ENCODE measurements around the gene PIGS. TPM values are rescaled to one million over a fixed set of nuclear protein-coding genes. Genes with fewer than 3 reads are reported as not detected.
A peak's percentile ranks its signal among the peaks of the same experiment; 100 is the strongest.
"Not testable (repeated sequence)": the region's sequence is repeated elsewhere in the genome, so short reads cannot be mapped to it uniquely, and the experiment has no call there.

PIGS gene
- total RNA-seq, 1 experiment from 2014 or later = 45.8 TPM

GRCh38 chr17:28577466-28577824 lies 6.1 kb upstream of the PIGS start:
- H3K9me2 ChIP-seq (ENCODE audit: insufficient read depth) = no peaks in the 10 kb centered on the region
- ChIA-PET POLR2A (no interaction called here), CTCF (interaction anchor here (1.3 kb wide), 1 partner anchor 70 kb away, joined by 4 read pairs; no protein-coding TSS in a partner anchor), RAD21 (ENCODE audit: low non-redundant PET in 1 of 2, low total read pairs in 2 of 2, uncharacterized antibody in 2 of 2, unreplicated experiment in 2 of 2) (no interaction called here)
- H3K9ac ChIP-seq (ENCODE audit: low read length) = no peak overlapping the region
- no peak for ATAC-seq
- no peaks in the 10 kb centered on the region for H3K9me3 ChIP-seq (ENCODE audit: control insufficient read depth in 1 of 2, insufficient read depth in 1 of 2, low read depth in 1 of 2, low read length in 2 of 2)
- H3K4me2 ChIP-seq (ENCODE audit: low read length) = peak overlapping the region; percentile 48; the same call in 1 of the 2 replicates
- no peak for TF ChIP-seq EGR1 (IDR thresholded peaks at IDR 0.05; ENCODE audit: low read depth)
- TF ChIP-seq MAX (IDR thresholded peaks at IDR 0.05) = no peak
- intact Hi-C loops (cut with micrococcal nuclease) = no loop called here
- no peaks in the 10 kb centered on the region for H3K79me2 ChIP-seq (ENCODE audit: insufficient read depth, low read length)
- H3K4me1 ChIP-seq (ENCODE audit: control insufficient read depth in 1 of 2, insufficient read depth in 2 of 2, low read length in 2 of 2) = peaks cover 6 to 10% of the 10 kb centered on the region in 2 experiments; a peak in 3 of 4 replicates
- no peak overlapping the region for H3K4me3 ChIP-seq (replicated peaks in 1 of 2; ENCODE audit: low read depth in 1 of 2, low read length in 2 of 2)
- no peaks in the 10 kb centered on the region for H3K27me3 ChIP-seq (ENCODE audit: insufficient read depth, low read length)
- no peak overlapping the region for H2AFZ ChIP-seq (ENCODE audit: low read depth, low read length, poor library complexity, severe bottlenecking)
- H3K27ac ChIP-seq (ENCODE audit: low read depth, low read length) = peak overlapping the region; percentile 60
- DNase-seq (ENCODE audit: low read depth, low spot score) = no peak
- H4K20me1 ChIP-seq (ENCODE audit: insufficient read depth) = no peaks in the 10 kb centered on the region
- BruUV-seq (replicated peaks) = no TSS peak
- peaks cover 21 to 31% of the 10 kb centered on the region in 2 experiments for H3K36me3 ChIP-seq (ENCODE audit: control insufficient read depth in 1 of 2, insufficient read depth in 2 of 2, low read length in 2 of 2)

DNA sequence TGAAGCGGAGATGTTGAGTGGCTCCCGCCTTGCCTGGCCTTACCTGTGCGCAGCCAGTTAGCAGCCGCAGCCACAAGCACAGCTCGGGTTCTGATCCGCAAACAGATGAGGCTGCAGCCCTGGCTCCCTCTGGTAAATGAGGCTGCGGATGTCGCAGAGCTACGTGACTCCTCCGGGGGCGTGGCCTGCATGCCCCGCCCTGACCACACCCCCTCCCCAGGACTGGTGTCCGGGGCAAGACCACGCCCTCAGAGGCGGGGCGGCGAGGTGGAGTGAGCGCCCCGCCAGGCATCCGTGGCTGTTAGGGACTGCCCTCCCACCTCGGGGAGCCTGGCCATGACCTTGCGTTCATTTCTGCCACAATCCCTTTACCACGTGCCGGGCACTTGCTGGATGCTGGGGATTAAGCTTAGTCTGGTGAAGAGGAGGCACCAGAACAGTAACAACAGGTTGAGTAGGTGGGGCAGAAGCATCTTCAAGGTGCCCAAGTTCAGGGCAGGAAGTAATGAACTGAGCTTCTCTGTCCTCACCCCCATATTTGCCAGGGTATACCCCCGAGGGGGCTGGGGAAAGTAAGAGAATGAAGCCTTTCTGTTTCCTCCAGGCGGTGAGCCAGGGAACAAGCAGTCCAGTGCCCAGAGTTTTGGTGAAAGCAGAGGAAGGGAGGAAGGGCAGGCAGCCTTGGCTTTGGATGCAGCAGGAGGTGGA lies 5.6 kb upstream of the PIGS start, which contains the start of gene ALDOC:
ALDOC (minus strand) TSS at position 138 of the 708 bp plus-strand sequence. CDS start 1,363 bp downstream, outside the sequence.
- Histone ChIP-seq H3K4me2 (ENCODE audit: low read length) (peak within 1 kb of the TSS; percentile 50), H3K36me3 (ENCODE audit: control insufficient read depth in 1 of 2, insufficient read depth in 2 of 2, low read length in 2 of 2) (peaks cover 16 to 26% of the 10 kb centered on the region in 2 experiments; a peak in 3 of 4 replicates), H3K9me3 (ENCODE audit: control insufficient read depth in 1 of 2, insufficient read depth in 1 of 2, low read depth in 1 of 2, low read length in 2 of 2) (no peaks in the 10 kb centered on the region), H3K4me1 (ENCODE audit: control insufficient read depth in 1 of 2, insufficient read depth in 2 of 2, low read length in 2 of 2) (peaks cover 6 to 16% of the 10 kb centered on the region in 2 experiments; a peak in 3 of 4 replicates), H3K79me2 (ENCODE audit: insufficient read depth, low read length) (no peaks in the 10 kb centered on the region), H3K9ac (ENCODE audit: low read length) (peak within 1 kb of the TSS; percentile 4; the same call in 1 of the 2 replicates), H4K20me1 (ENCODE audit: insufficient read depth) (no peaks in the 10 kb centered on the region), H3K27ac (ENCODE audit: low read depth, low read length) (peak within 1 kb of the TSS; percentile 60), H3K27me3 (ENCODE audit: insufficient read depth, low read length) (no peaks in the 10 kb centered on the region), H3K9me2 (ENCODE audit: insufficient read depth) (no peaks in the 10 kb centered on the region), H3K4me3 (replicated peaks in 1 of 2; ENCODE audit: low read depth in 1 of 2, low read length in 2 of 2) (peak within 1 kb of the TSS; percentile 44 to 45), H2AFZ (ENCODE audit: low read depth, low read length, poor library complexity, severe bottlenecking) (no peak within 1 kb of the TSS)
- DNase-seq (ENCODE audit: low read depth, low spot score) (peak; percentile 81), ATAC-seq (peak; percentile 97)
- BruUV-seq (replicated peaks) = no TSS peak
- intact Hi-C loops (cut with micrococcal nuclease) = no loop called here
- RAD21 ChIA-PET (ENCODE audit: low non-redundant PET in 1 of 2, low total read pairs in 2 of 2, uncharacterized antibody in 2 of 2, unreplicated experiment in 2 of 2) = no interaction called here
- TF ChIP-seq FOSL1 (IDR thresholded peaks at IDR 0.05; ENCODE audit: low read depth) (no peak), POLR2AphosphoS5 (IDR thresholded peaks at IDR 0.05; ENCODE audit: low read depth, low read length) (peak; percentile 80), EZH2 (IDR thresholded peaks at IDR 0.05) (no peak), MAX (IDR thresholded peaks at IDR 0.05) (peak; percentile 40; the same call in 1 of the 2 replicates), ZBTB33 (IDR thresholded peaks at IDR 0.05; ENCODE audit: extremely low read depth, insufficient replicate concordance, low read length) (no peak)
- CTCF ChIA-PET = interaction anchor here (1.3 kb wide), 1 partner anchor 70 kb away, joined by 4 read pairs; no protein-coding TSS in a partner anchor
- POLR2A ChIA-PET = no interaction called here

DNA sequence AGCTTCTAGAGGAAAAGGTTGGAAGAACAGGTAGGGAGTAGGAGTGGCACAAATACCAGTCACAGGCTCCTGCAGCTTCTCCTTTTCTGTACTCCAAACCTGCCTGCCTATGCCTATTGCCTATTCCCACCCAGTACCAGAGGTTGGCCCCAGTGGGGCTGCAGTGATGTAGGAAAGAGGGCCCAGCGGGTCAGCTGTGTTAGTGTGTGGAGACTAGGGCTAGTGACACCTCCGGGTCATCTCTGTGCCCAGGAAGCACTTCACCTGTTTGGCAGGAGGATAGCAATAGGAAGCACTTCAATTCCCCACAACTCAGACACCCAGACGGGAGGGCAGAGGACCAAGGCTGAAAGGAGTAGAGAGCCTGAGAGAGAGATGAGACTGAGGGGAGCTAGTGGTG lies 4.7 kb upstream of the PIGS start:
- ATAC-seq; H4K20me1 ChIP-seq (ENCODE audit: insufficient read depth); H3K9ac ChIP-seq (ENCODE audit: low read length); H3K27me3 ChIP-seq (ENCODE audit: insufficient read depth, low read length); H3K27ac ChIP-seq (ENCODE audit: low read depth, low read length); DNase-seq (ENCODE audit: low read depth, low spot score); H2AFZ ChIP-seq (ENCODE audit: low read depth, low read length, poor library complexity, severe bottlenecking); H3K9me3 ChIP-seq (ENCODE audit: control insufficient read depth in 1 of 2, insufficient read depth in 1 of 2, low read depth in 1 of 2, low read length in 2 of 2); CTCF ChIA-PET; POLR2A ChIA-PET; H3K79me2 ChIP-seq (ENCODE audit: insufficient read depth, low read length); intact Hi-C loops (cut with micrococcal nuclease); RAD21 ChIA-PET (ENCODE audit: low non-redundant PET in 1 of 2, low total read pairs in 2 of 2, uncharacterized antibody in 2 of 2, unreplicated experiment in 2 of 2); H3K9me2 ChIP-seq (ENCODE audit: insufficient read depth); BruUV-seq (replicated peaks): not testable (repeated sequence)
- Histone ChIP-seq H3K4me3 (replicated peaks in 1 of 2; ENCODE audit: low read depth in 1 of 2, low read length in 2 of 2) (peak overlapping the region; percentile 30 to 34; a peak in 3 of 4 replicates), H3K36me3 (ENCODE audit: control insufficient read depth in 1 of 2, insufficient read depth in 2 of 2, low read length in 2 of 2) (peaks cover 16 to 24% of the 10 kb centered on the region in 2 experiments; a peak in 3 of 4 replicates), H3K4me2 (ENCODE audit: low read length) (peak overlapping the region; percentile 50; the same call in 1 of the 2 replicates), H3K4me1 (ENCODE audit: control insufficient read depth in 1 of 2, insufficient read depth in 2 of 2, low read length in 2 of 2) (peaks cover 6 to 19% of the 10 kb centered on the region in 2 experiments; a peak in 3 of 4 replicates)
